Measurements from ENCODE around the gene EXOC3L4.

- no peak for TF ChIP-seq CTCF (conservative IDR thresholded peaks at IDR 0.05; ENCODE audit: low read length)
- TF ChIP-seq EZH2phosphoT487 (IDR thresholded peaks at IDR 0.05; ENCODE audit: borderline replicate concordance, low read depth, low read length), result no peak
Measured at GRCh38 chr14:103142721-103143302, 48.3 kb downstream of the EXOC3L4 start.

Data from OCI-LY7 (cell line).